Fibroblast of lung (primary cell): ENCODE data around the gene ADGRB3.

Source experiments
- EZH2 ChIP-seq: IDR thresholded peaks from 2 replicates; pipeline ENCODE4 v1.5.1; 2012; ENCODE audit warnings: low read length, control low read depth, mild to moderate bottlenecking; ENCODE audit errors: missing control alignments
- TF ChIP-seq, protein P1 (sequence below), 2 donors: IDR thresholded peaks in 1 of 2; conservative IDR thresholded peaks in 1 of 2; 1 replicate in 1 of 2; 2 replicates in 1 of 2; pipeline ENCODE4 v1.5.1; 2011 to 2012; ENCODE audit warnings: low read length in 2 of 2, control low read depth in 1 of 2, inconsistent platforms in 1 of 2, low read depth in 1 of 2, mild to moderate bottlenecking in 1 of 2

DNA sequence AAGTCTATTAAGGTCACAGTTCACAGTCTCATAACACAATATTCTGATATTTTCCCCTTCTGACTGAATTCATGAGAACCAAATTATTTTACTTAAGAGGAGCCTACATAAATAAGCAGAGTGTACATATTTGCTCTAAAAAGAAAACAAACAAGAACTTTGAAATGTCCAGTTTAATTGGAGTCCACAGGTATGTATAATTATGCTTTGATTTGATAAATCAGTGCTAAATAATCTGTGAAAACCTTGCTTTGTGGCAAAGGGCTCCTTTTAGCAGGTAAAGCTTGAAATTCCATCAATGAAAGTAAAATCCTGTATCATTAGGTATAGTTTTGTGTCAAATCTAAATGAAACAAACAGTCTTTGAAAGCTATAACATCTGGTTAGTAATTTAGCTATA lies 69.4 kb downstream of the ADGRB3 start:
- TF ChIP-seq, protein P1, sequence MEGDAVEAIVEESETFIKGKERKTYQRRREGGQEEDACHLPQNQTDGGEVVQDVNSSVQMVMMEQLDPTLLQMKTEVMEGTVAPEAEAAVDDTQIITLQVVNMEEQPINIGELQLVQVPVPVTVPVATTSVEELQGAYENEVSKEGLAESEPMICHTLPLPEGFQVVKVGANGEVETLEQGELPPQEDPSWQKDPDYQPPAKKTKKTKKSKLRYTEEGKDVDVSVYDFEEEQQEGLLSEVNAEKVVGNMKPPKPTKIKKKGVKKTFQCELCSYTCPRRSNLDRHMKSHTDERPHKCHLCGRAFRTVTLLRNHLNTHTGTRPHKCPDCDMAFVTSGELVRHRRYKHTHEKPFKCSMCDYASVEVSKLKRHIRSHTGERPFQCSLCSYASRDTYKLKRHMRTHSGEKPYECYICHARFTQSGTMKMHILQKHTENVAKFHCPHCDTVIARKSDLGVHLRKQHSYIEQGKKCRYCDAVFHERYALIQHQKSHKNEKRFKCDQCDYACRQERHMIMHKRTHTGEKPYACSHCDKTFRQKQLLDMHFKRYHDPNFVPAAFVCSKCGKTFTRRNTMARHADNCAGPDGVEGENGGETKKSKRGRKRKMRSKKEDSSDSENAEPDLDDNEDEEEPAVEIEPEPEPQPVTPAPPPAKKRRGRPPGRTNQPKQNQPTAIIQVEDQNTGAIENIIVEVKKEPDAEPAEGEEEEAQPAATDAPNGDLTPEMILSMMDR (conservative IDR thresholded peaks at IDR 0.05 in 1 of 2, IDR thresholded peaks at IDR 0.05 in 1 of 2; ENCODE audit: low read depth in 1 of 2, low read length in 2 of 2), result no peak
- TF ChIP-seq EZH2, result no peak
